Measurements from ENCODE around the gene DIS3. TPM values are rescaled to one million over a fixed set of nuclear protein-coding genes. Genes with fewer than 3 reads are reported as not detected.

DIS3 gene
- total and polyA plus RNA-seq, 2 of the 4 experiments (the other 2 are of a cell fraction): 19.3 to 33.3 TPM

DNA sequence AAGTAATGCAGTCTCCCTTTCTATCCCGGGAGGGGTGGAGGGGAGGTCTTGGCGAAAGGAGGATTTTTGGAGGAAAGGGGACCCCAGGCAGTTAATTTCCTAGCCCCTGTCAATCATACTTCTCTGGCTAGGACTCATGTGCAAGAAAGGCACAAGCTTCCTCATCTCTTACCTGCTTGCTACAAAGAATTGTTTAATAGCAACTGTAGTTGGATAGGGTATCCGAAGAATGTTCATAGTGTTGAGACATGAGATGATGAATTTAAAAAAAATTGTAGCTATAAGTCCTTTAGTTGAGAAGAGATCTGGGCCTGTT, 53.5 kb downstream of the DIS3 start:
- H2BK5ac ChIP-seq (ENCODE audit: low read depth, low read length, poor library complexity, severe bottlenecking): peak overlapping the region; percentile 48
- no peaks in the 10 kb centered on the region for H3K4me1 ChIP-seq (ENCODE audit: control insufficient read depth, insufficient read depth, low read length)
- peak overlapping the region; percentile 64 for H3K56ac ChIP-seq (ENCODE audit: extremely low read depth, insufficient read depth, low read length)
- TF ChIP-seq, protein P1, sequence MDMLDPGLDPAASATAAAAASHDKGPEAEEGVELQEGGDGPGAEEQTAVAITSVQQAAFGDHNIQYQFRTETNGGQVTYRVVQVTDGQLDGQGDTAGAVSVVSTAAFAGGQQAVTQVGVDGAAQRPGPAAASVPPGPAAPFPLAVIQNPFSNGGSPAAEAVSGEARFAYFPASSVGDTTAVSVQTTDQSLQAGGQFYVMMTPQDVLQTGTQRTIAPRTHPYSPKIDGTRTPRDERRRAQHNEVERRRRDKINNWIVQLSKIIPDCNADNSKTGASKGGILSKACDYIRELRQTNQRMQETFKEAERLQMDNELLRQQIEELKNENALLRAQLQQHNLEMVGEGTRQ (IDR thresholded peaks at IDR 0.05; ENCODE audit: low read depth, low read length): no peak
- TF ChIP-seq RCOR1 (IDR thresholded peaks at IDR 0.05; ENCODE audit: insufficient replicate concordance, low read length) (no peak), BHLHE40 (IDR thresholded peaks at IDR 0.05; ENCODE audit: low read depth, low read length) (no peak), POLR2A (IDR thresholded peaks at IDR 0.05; ENCODE audit: low read depth, low read length) (no peak), CEBPB (IDR thresholded peaks at IDR 0.05; ENCODE audit: low read depth, low read length) (no peak), MXI1 (IDR thresholded peaks at IDR 0.05; ENCODE audit: borderline replicate concordance, low read depth, low read length) (no peak), NFE2L2 (IDR thresholded peaks at IDR 0.05; ENCODE audit: low read depth, low read length) (no peak), MAFK (IDR thresholded peaks at IDR 0.05; ENCODE audit: low read depth, low read length) (no peak), FOS (IDR thresholded peaks at IDR 0.05; ENCODE audit: low read depth, low read length) (no peak), CHD1 (IDR thresholded peaks at IDR 0.05; ENCODE audit: low read depth, low read length) (no peak), MAZ (IDR thresholded peaks at IDR 0.05; ENCODE audit: borderline replicate concordance, low read depth, low read length) (no peak), RAD21 (IDR thresholded peaks at IDR 0.05; ENCODE audit: low read length) (no peak), RFX5 (IDR thresholded peaks at IDR 0.05; ENCODE audit: low read depth, low read length) (no peak), SMC3 (IDR thresholded peaks at IDR 0.05; ENCODE audit: low read depth, low read length) (no peak)
- TF ChIP-seq, protein P2, sequence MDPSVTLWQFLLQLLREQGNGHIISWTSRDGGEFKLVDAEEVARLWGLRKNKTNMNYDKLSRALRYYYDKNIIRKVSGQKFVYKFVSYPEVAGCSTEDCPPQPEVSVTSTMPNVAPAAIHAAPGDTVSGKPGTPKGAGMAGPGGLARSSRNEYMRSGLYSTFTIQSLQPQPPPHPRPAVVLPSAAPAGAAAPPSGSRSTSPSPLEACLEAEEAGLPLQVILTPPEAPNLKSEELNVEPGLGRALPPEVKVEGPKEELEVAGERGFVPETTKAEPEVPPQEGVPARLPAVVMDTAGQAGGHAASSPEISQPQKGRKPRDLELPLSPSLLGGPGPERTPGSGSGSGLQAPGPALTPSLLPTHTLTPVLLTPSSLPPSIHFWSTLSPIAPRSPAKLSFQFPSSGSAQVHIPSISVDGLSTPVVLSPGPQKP (IDR thresholded peaks at IDR 0.05; ENCODE audit: borderline replicate concordance, low read depth, low read length): no peak
- TF ChIP-seq, protein P3, sequence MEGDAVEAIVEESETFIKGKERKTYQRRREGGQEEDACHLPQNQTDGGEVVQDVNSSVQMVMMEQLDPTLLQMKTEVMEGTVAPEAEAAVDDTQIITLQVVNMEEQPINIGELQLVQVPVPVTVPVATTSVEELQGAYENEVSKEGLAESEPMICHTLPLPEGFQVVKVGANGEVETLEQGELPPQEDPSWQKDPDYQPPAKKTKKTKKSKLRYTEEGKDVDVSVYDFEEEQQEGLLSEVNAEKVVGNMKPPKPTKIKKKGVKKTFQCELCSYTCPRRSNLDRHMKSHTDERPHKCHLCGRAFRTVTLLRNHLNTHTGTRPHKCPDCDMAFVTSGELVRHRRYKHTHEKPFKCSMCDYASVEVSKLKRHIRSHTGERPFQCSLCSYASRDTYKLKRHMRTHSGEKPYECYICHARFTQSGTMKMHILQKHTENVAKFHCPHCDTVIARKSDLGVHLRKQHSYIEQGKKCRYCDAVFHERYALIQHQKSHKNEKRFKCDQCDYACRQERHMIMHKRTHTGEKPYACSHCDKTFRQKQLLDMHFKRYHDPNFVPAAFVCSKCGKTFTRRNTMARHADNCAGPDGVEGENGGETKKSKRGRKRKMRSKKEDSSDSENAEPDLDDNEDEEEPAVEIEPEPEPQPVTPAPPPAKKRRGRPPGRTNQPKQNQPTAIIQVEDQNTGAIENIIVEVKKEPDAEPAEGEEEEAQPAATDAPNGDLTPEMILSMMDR (conservative IDR thresholded peaks at IDR 0.05; ENCODE audit: low read depth, low read length): no peak
- H3K4me2 ChIP-seq (ENCODE audit: low read depth, low read length): peak overlapping the region; percentile 82
- no peak overlapping the region for H2BK20ac ChIP-seq (ENCODE audit: low read depth, low read length)
- no peaks in the 10 kb centered on the region for H3K9me3 ChIP-seq (ENCODE audit: control insufficient read depth, insufficient read depth, low read length)
- dilution Hi-C loops (cut with HindIII; ENCODE audit: low sequenced_read_pairs, unreplicated experiment) (no loop called here), in situ Hi-C loops (cut with MboI; ENCODE audit: low sequenced_read_pairs) (no loop called here), intact Hi-C loops (cut with micrococcal nuclease) (no loop called here)
- H2AK9ac ChIP-seq (replicated peaks; ENCODE audit: low read depth, low read length, poor library complexity): peak overlapping the region; percentile 91
- no peak for DNase-seq
- BruUV-seq (replicated peaks): no TSS peak
- no peak for ATAC-seq (ENCODE audit: low read depth)
- POLR2A ChIA-PET (ENCODE audit: unreplicated experiment): no interaction called here
- peak overlapping the region; percentile 68; the same call in 1 of the 2 replicates for H3K23ac ChIP-seq (ENCODE audit: low read depth, low read length)
- H3K9me1 ChIP-seq (ENCODE audit: insufficient read depth, low read length): no peaks in the 10 kb centered on the region
- peaks cover 16 to 38% of the 10 kb centered on the region in 2 experiments for H3K79me1 ChIP-seq (ENCODE audit: low read depth in 1 of 2, low read length in 2 of 2)
- H4K20me1 ChIP-seq (ENCODE audit: insufficient read depth, low read length): no peaks in the 10 kb centered on the region
- peak overlapping the region; percentile 70; the same call in 1 of the 2 replicates for H3K14ac ChIP-seq (replicated peaks; ENCODE audit: low read depth, low read length)
- no CpG with 5 or more reads among the region's 3 CpGs for WGBS, 2 experiments (ENCODE audit: extremely low coverage in 2 of 2, insufficient read length in 1 of 2)
- no peak overlapping the region for H4K5ac ChIP-seq (ENCODE audit: low read depth, low read length)
- H3K18ac ChIP-seq (ENCODE audit: low read depth, low read length): no peak overlapping the region
- H3K36me3 ChIP-seq (ENCODE audit: control insufficient read depth, insufficient read depth, low read length): no peaks in the 10 kb centered on the region
- H2BK15ac ChIP-seq (ENCODE audit: low read depth, low read length): no peak overlapping the region
- peak overlapping the region; percentile 63 to 67 for H4K8ac ChIP-seq (ENCODE audit: low read depth in 2 of 2, low read length in 2 of 2)
- no peaks in the 10 kb centered on the region for H3K27me3 ChIP-seq (ENCODE audit: control insufficient read depth, insufficient read depth, low read length)
- H2AK5ac ChIP-seq (ENCODE audit: low read depth, low read length): no peak overlapping the region
- peak overlapping the region; percentile 48 for H3K27ac ChIP-seq (ENCODE audit: insufficient read depth, low read length)
- peak overlapping the region; percentile 74 for H3K9ac ChIP-seq (ENCODE audit: low read depth, low read length)
- H2BK120ac ChIP-seq (ENCODE audit: low read depth, low read length): no peak overlapping the region
- H3K4ac ChIP-seq (ENCODE audit: low read depth, low read length): peak overlapping the region; percentile 82
- H4K91ac ChIP-seq (ENCODE audit: insufficient read depth, low read depth, low read length): peak overlapping the region; percentile 87
- H2AFZ ChIP-seq (replicated peaks; ENCODE audit: low read length, poor library complexity): peak overlapping the region; percentile 100
- H3K4me3 ChIP-seq (ENCODE audit: insufficient read depth, low read depth, low read length): peak overlapping the region; percentile 83
- CTCF ChIA-PET: no interaction called here
